SK-N-SH treated with all-trans-retinoic acid at 6 μM for 48 hours (cell line): ENCODE measurements around the gene TNC.

ENCODE experiments used
- CREB5 ChIP-seq: fragments of 250-450 bp; sonication (Bioruptor Pico); IDR thresholded peaks from 2 replicates; pipeline ENCODE4 v1.5.1; 2020; ENCODE audit warnings: low read depth, mild to moderate bottlenecking, moderate library complexity
- CSDC2 ChIP-seq: fragments of 250-450 bp; sonication (Bioruptor Pico); IDR thresholded peaks from 2 replicates; pipeline ENCODE4 v1.5.0; 2020; ENCODE audit warnings: mild to moderate bottlenecking, moderate library complexity
- CSRNP3 ChIP-seq: fragments of 250-450 bp; sonication (Bioruptor Pico); IDR thresholded peaks from 2 replicates; pipeline ENCODE4 v1.5.1; 2021; ENCODE audit warnings: mild to moderate bottlenecking, moderate library complexity
- ESRRG ChIP-seq: fragments of 250-450 bp; sonication (Bioruptor Pico); IDR thresholded peaks from 2 replicates; pipeline ENCODE4 v1.6.1; 2021; ENCODE audit warnings: mild to moderate bottlenecking
- ISL1 ChIP-seq: fragments of 250-450 bp; sonication (Bioruptor Pico); IDR thresholded peaks from 2 replicates; pipeline ENCODE4 v2.1.2; 2022; ENCODE audit warnings: mild to moderate bottlenecking, moderate library complexity
- OSR1 ChIP-seq: fragments of 250-450 bp; sonication (Bioruptor Pico); IDR thresholded peaks from 2 replicates; pipeline ENCODE4 v1.8.0; 2022; ENCODE audit warnings: moderate library complexity, mild to moderate bottlenecking, inconsistent platforms
- PATZ1 ChIP-seq: fragments of 250-450 bp; sonication (Bioruptor Pico); IDR thresholded peaks from 2 replicates; pipeline ENCODE4 v1.8.0; 2020; ENCODE audit warnings: mild to moderate bottlenecking, moderate library complexity, borderline replicate concordance
- POU6F1 ChIP-seq: fragments of 250-450 bp; sonication (Bioruptor Pico); IDR thresholded peaks from 2 replicates; pipeline ENCODE4 v1.8.0; 2021; ENCODE audit warnings: low read depth, mild to moderate bottlenecking, moderate library complexity, borderline replicate concordance
- RARB ChIP-seq: fragments of 250-450 bp; sonication (Bioruptor Pico); IDR thresholded peaks from 2 replicates; pipeline ENCODE4 v1.8.0; 2021; ENCODE audit warnings: mild to moderate bottlenecking, moderate library complexity
- TCF4 ChIP-seq: fragments of 250-450 bp; sonication (Bioruptor Pico); IDR thresholded peaks from 2 replicates; pipeline ENCODE4 v1.8.0; 2021; ENCODE audit warnings: mild to moderate bottlenecking, moderate library complexity, borderline replicate concordance
- TSHZ2 ChIP-seq: fragments of 250-450 bp; sonication (Bioruptor Pico); IDR thresholded peaks from 2 replicates; pipeline ENCODE4 v1.5.0; 2020; ENCODE audit warnings: mild to moderate bottlenecking, moderate library complexity
- ZFP3 ChIP-seq: fragments of 250-450 bp; sonication (Bioruptor Pico); IDR thresholded peaks from 2 replicates; pipeline ENCODE4 v1.5.0; 2020; ENCODE audit warnings: mild to moderate bottlenecking, moderate library complexity
- ZFP30 ChIP-seq: fragments of 450-650 bp; formaldehyde crosslinking; IDR thresholded peaks from 2 replicates; pipeline ENCODE4 v1.5.0; 2022; ENCODE audit warnings: mild to moderate bottlenecking, moderate library complexity
- ZNF565 ChIP-seq: fragments of 450-650 bp; formaldehyde crosslinking; conservative IDR thresholded peaks from 2 replicates; pipeline ENCODE4 v1.5.0; 2020; ENCODE audit warnings: low read depth, mild to moderate bottlenecking, moderate library complexity

- TF ChIP-seq TSHZ2 (CRISPR knock-in tag) (no peak), CSRNP3 (CRISPR knock-in tag) (no peak), POU6F1 (CRISPR knock-in tag) (no peak), PATZ1 (no peak), ISL1 (CRISPR knock-in tag) (peak; percentile 85), ZFP30 (CRISPR knock-in tag) (no peak), CREB5 (CRISPR knock-in tag) (no peak), ZFP3 (CRISPR knock-in tag) (no peak), ESRRG (CRISPR knock-in tag) (no peak), RARB (no peak), CSDC2 (0 out of 2 replicates have a peak, but pooled peaks have one; percentile 8), OSR1 (CRISPR knock-in tag) (no peak), TCF4 (CRISPR knock-in tag) (no peak), ZNF565 (no peak)
These were observed 99.2 kb downstream of the TNC start for GRCh38 chr9:115018547-115019435.
